NCI-H2227 (cell line): ENCODE measurements around the gene EPHA4.
"Not testable (repeated sequence)": the region's sequence is repeated elsewhere in the genome, so short reads cannot be mapped to it uniquely, and the experiment has no call there.

Experiments
- DNase-seq: peaks from one replicate; lab custom pipeline; 2025; ENCODE audit not compliant: unreplicated experiment; lab: John Stamatoyannopoulos, UW

Gene EPHA4

GRCh38 chr2:221541131-221541735, 30.9 kb downstream of the EPHA4 start:
- DNase-seq = no peak

- DNase-seq = no peak
Observed at GRCh38 chr2:221539246-221539645, 32.9 kb downstream of the EPHA4 start.

- no peak for DNase-seq
Observed at GRCh38 chr2:221535824-221536223, 36.3 kb downstream of the EPHA4 start.

- no peak for DNase-seq
Observed at GRCh38 chr2:221533299-221533698, 38.8 kb downstream of the EPHA4 start.

- no peak for DNase-seq
Observed at GRCh38 chr2:221532641-221533040, 39.5 kb downstream of the EPHA4 start.

GRCh38 chr2:221530653-221531037, 41.5 kb downstream of the EPHA4 start:
- DNase-seq = no peak

GRCh38 chr2:221529943-221530652, 42.0 kb downstream of the EPHA4 start:
- peak; percentile 30 for DNase-seq

GRCh38 chr2:221529177-221529942, 42.7 kb downstream of the EPHA4 start:
- peak; percentile 30 for DNase-seq

- DNase-seq = no peak
Observed at GRCh38 chr2:221527776-221528309, 44.3 kb downstream of the EPHA4 start.

GRCh38 chr2:221524158-221524557, 47.9 kb downstream of the EPHA4 start:
- no peak for DNase-seq

GRCh38 chr2:221521233-221521845, 50.8 kb downstream of the EPHA4 start:
- DNase-seq = no peak

GRCh38 chr2:221518935-221519625, 53.0 kb downstream of the EPHA4 start:
- DNase-seq = no peak

- no peak for DNase-seq
Observed at GRCh38 chr2:221518201-221518934, 53.7 kb downstream of the EPHA4 start.

- DNase-seq = no peak
Observed at GRCh38 chr2:221517696-221518151, 54.4 kb downstream of the EPHA4 start.

- no peak for DNase-seq
Observed at GRCh38 chr2:221517146-221517695, 54.9 kb downstream of the EPHA4 start.

- DNase-seq = no peak
Observed at GRCh38 chr2:221515864-221516263, 56.2 kb downstream of the EPHA4 start.

GRCh38 chr2:221514305-221515040, 57.6 kb downstream of the EPHA4 start:
- no peak for DNase-seq

GRCh38 chr2:221513232-221513631, 58.9 kb downstream of the EPHA4 start:
- peak; percentile 74 for DNase-seq

- not testable (repeated sequence) for DNase-seq
Observed at GRCh38 chr2:221511325-221511724, 60.8 kb downstream of the EPHA4 start.
